HepG2 (cell line): ENCODE data around the gene SPIRE1. TPM values are rescaled to one million over a fixed set of nuclear protein-coding genes. Genes with fewer than 3 reads are reported as not detected.

Experiments used
- ATAC-seq: fragments of 200-7000 bp; cut with Tn5 transposase; 3 replicates; pipeline ENCODE4 v1.9.1; 2020; ENCODE audit warnings: mild to moderate bottlenecking, moderate library complexity
- BruUV-seq: library from RNA; stranded (reverse); fragments of 400-500 nt; replicated peaks from 2 replicates; lab custom pipeline; 2021; lab: Mats Ljungman, UMichigan
- CTCF ChIA-PET: fragments of 300-600 bp; formaldehyde crosslinking; extraction: SDS; loops from one replicate; lab custom pipeline; 2021; ENCODE audit warnings: low total read pairs, inconsistent platforms, low intra/inter-chr PET ratio; lab: Yijun Ruan, JAX
- POLR2A ChIA-PET: fragments of 350-600 bp; sonication (Branson Sonifier 250); formaldehyde crosslinking; loops from one replicate; lab custom pipeline; 2020; ENCODE audit warnings: antibody characterized with exemption, inconsistent platforms; lab: Yijun Ruan, JAX
- DNase-seq: peaks from one replicate; pipeline ENCODE4 v3.0.0-alpha.2; 2015; ENCODE audit warnings: low spot score
- FAIRE-seq: peaks from 3 replicates; lab custom pipeline; 2011; peaks lifted over from hg19 to GRCh38; lab: Jason Lieb, UNC
- H2AFZ ChIP-seq: one replicate; pipeline ENCODE4 v1.6.1; 2011; ENCODE audit warnings: low read length, inconsistent platforms
- H3K27ac ChIP-seq: fragments of 300-600 bp; 3 replicates; pipeline ENCODE4 v1.8.0; 2011; ENCODE audit warnings: mixed run types, mild to moderate bottlenecking, mixed read lengths, low read length, inconsistent platforms; ENCODE audit not compliant: insufficient read depth; ENCODE audit errors: extremely low read length
- H3K27me3 ChIP-seq, 2 experiments: fragments of 200-600 bp in 1 of 2; 2 replicates in 1 of 2; 3 replicates in 1 of 2; pipeline versions ENCODE4 v1.6.0 to v1.8.0; 2011; ENCODE audit warnings: low read length in 2 of 2, mild to moderate bottlenecking in 2 of 2, moderate library complexity in 2 of 2, inconsistent platforms in 1 of 2; ENCODE audit not compliant: insufficient read depth in 2 of 2, control insufficient read depth in 1 of 2
- H3K36me3 ChIP-seq, 2 experiments: fragments of 200-600 bp in 1 of 2; replicated peaks in 1 of 2; 2 replicates in 1 of 2; 3 replicates in 1 of 2; pipeline versions ENCODE4 v1.5.1 to v1.8.0; 2011; ENCODE audit warnings: low read length in 2 of 2, inconsistent platforms in 1 of 2; ENCODE audit not compliant: insufficient read depth in 2 of 2, control insufficient read depth in 1 of 2
- H3K4me1 ChIP-seq: 2 replicates; pipeline ENCODE4 v1.5.1; 2012; ENCODE audit warnings: low read length, inconsistent platforms; ENCODE audit not compliant: insufficient read depth
- H3K4me2 ChIP-seq: 2 replicates; pipeline ENCODE4 v1.6.0; 2011; ENCODE audit warnings: low read depth, low read length, inconsistent platforms
- H3K4me3 ChIP-seq, 3 experiments: fragments of 200-600 bp in 1 of 3; sonication (generic), shearing (Covaris generic) in 1 of 3; replicated peaks in 1 of 3; 2 replicates each; pipeline ENCODE4 v1.5.1; 2011 to 2016; ENCODE audit warnings: low read length in 3 of 3, inconsistent platforms in 2 of 3, low read depth in 2 of 3, mild to moderate bottlenecking in 2 of 3, control low read depth in 1 of 3, mixed read lengths in 1 of 3; ENCODE audit not compliant: insufficient read depth in 1 of 3
- H3K79me2 ChIP-seq: one replicate; pipeline ENCODE4 v1.6.1; 2011; ENCODE audit warnings: low read length, inconsistent platforms; ENCODE audit not compliant: insufficient read depth
- H3K9ac ChIP-seq: 2 replicates; pipeline ENCODE4 v1.6.0; 2011; ENCODE audit warnings: mild to moderate bottlenecking, low read depth, low read length, inconsistent platforms; ENCODE audit not compliant: insufficient read depth
- H3K9me3 ChIP-seq: 2 replicates; pipeline ENCODE4 v1.5.1; 2012; ENCODE audit warnings: mild to moderate bottlenecking, low read length
- H4K20me1 ChIP-seq: 2 replicates; pipeline ENCODE4 v1.6.0; 2011; ENCODE audit warnings: inconsistent platforms, mild to moderate bottlenecking, low read length, moderate library complexity; ENCODE audit not compliant: insufficient read depth
- ADNP ChIP-seq: sonication (generic); formaldehyde crosslinking; IDR thresholded peaks from 2 replicates; pipeline ENCODE4 v1.4.0; 2020; ENCODE audit warnings: missing genetic modification reagents
- E2F2 ChIP-seq: sonication (generic); formaldehyde crosslinking; IDR thresholded peaks from 2 replicates; pipeline ENCODE4 v1.4.0; 2020; ENCODE audit warnings: missing genetic modification reagents, borderline replicate concordance
- HDAC2 ChIP-seq: sonication (generic); formaldehyde crosslinking; IDR thresholded peaks from 2 replicates; pipeline ENCODE4 v1.4.0; 2020; ENCODE audit warnings: missing genetic modification reagents
- HIC2 ChIP-seq: sonication (generic); formaldehyde crosslinking; IDR thresholded peaks from 2 replicates; pipeline ENCODE4 v1.9.0; 2022; ENCODE audit warnings: low read depth, missing genetic modification reagents
- MED8 ChIP-seq: sonication (generic); formaldehyde crosslinking; IDR thresholded peaks from 2 replicates; pipeline ENCODE4 v1.8.1; 2023; ENCODE audit warnings: mild to moderate bottlenecking, missing genetic modification reagents; ENCODE audit not compliant: insufficient replicate concordance
- MLX ChIP-seq: IDR thresholded peaks from 2 replicates; pipeline ENCODE4 v1.6.1; 2016
- NR2F1 ChIP-seq, 2 experiments: fragments of 450-650 bp in 1 of 2; formaldehyde crosslinking in 1 of 2; IDR thresholded peaks; 2 replicates each; pipeline versions ENCODE4 v1.5.0 to v1.6.1; 2016 to 2020; ENCODE audit warnings: mild to moderate bottlenecking in 1 of 2, missing compliant biosample characterization in 1 of 2, missing genetic modification reagents in 1 of 2, moderate library complexity in 1 of 2
- TARDBP ChIP-seq: sonication (generic); formaldehyde crosslinking; IDR thresholded peaks from 2 replicates; pipeline ENCODE4 v1.8.0; 2022; ENCODE audit warnings: mild to moderate bottlenecking, missing genetic modification reagents
- ZBTB38 ChIP-seq: sonication (generic); formaldehyde crosslinking; IDR thresholded peaks from 2 replicates; pipeline ENCODE4 v1.5.1; 2020; ENCODE audit warnings: mild to moderate bottlenecking, missing genetic modification reagents
- WGBS: methylation state at CpG from one replicate; pipeline ENCODE4 v1.1.6; 2017; ENCODE audit warnings: low lambda C conversion rate; 5-methylcytosine and 5-hydroxymethylcytosine counted together
- in situ Hi-C: cut with HindIII; loops from 2 replicates; pipeline ENCODE4 v1.10.0; 2017; ENCODE audit warnings: low pct_unique_long_range_greater_than_20kb; ENCODE audit not compliant: extremely low pct_ligation_motif_present
- intact Hi-C: fragments of 100-400 bp; cut with micrococcal nuclease; formaldehyde crosslinking; loops from one replicate; pipeline ENCODE4 v1.10.0; 2022; ENCODE audit not compliant: unreplicated experiment
- polyA plus RNA-seq, 8 experiments: library from polyadenylated mRNA; depleted of rRNA in 3 of 8; stranded (reverse) in 7 of 8; unstranded in 1 of 8; fragments of >200 nt; fragmentation: Illumina TruSeq in 4 of 8; extraction: Trizol in 4 of 8; gene quantifications; 2 replicates each; pipeline versions ENCODE4 v1.2.1 to v1.2.3, GENCODE V29; 2011 to 2016; ENCODE audit warnings: low read depth in 4 of 8, missing spikeins in 1 of 8, mixed read lengths in 1 of 8; ENCODE audit not compliant: insufficient read depth in 1 of 8
- total RNA-seq, 5 experiments: library from RNA; depleted of rRNA; stranded (reverse); fragments of >200 nt; fragmentation: Illumina TruSeq; extraction: Trizol; gene quantifications; 2 replicates each; pipeline ENCODE4 v1.2.3, GENCODE V29; 2016; ENCODE audit warnings: low read depth in 1 of 5

Gene SPIRE1
- total and polyA plus RNA-seq, 2 of the 13 experiments (the other 11 are each of a cell fraction or from before 2014, with no cell fraction given) = 9.9 to 21.3 TPM

- no peak for TF ChIP-seq E2F2 (CRISPR knock-in tag)
- TF ChIP-seq, all 625 proteins: peak for 0
Observed at GRCh38 chr18:12651651-12652050, 6.3 kb downstream of the SPIRE1 start (continued).

DNA sequence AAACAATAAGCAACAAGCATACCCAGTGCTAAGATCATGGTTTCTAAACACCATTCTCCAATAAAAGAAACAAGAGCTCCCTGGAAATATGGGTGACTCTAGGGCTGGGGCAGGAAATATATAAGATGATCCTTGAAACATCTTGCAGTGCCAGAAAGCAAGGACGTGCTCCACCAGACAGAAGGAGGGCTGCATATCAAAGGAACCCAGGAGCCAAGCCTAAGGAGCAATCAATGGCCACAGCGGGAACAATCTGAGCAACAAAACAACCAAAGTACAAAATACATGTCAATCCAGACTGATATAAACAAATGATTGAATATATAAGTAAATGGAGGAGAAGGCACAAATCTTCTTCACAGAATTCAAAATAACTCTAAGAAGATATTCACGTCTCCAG is 10.1 kb downstream of the SPIRE1 start:
- no peak overlapping the region for H3K9ac ChIP-seq
- TF ChIP-seq HIC2 (no peak), MLX (no peak), MED8 (CRISPR knock-in tag) (no peak), ZBTB38 (CRISPR knock-in tag) (no peak), TARDBP (CRISPR knock-in tag) (no peak), ADNP (CRISPR knock-in tag) (no peak), NR2F1 (CRISPR knock-in tag; IDR thresholded peaks at IDR 0.05) (no peak), HDAC2 (CRISPR knock-in tag) (no peak)
- H3K27me3 ChIP-seq = no peaks in the 10 kb centered on the region
- no peaks in the 10 kb centered on the region for H3K9me3 ChIP-seq
- in situ Hi-C loops (no loop called here), intact Hi-C loops (no loop called here)
- peaks cover 25% of the 10 kb centered on the region for H3K4me1 ChIP-seq
- POLR2A ChIA-PET = no interaction called here
- CTCF ChIA-PET = no interaction called here
- no peak overlapping the region for H3K4me2 ChIP-seq
- FAIRE-seq = no peak
- no TSS peak for BruUV-seq
- H3K79me2 ChIP-seq = peaks cover 23% of the 10 kb centered on the region
- 97% methylated on average over 3 of the region's 3 CpGs for WGBS
- no peak overlapping the region for H3K27ac ChIP-seq
- ATAC-seq = no peak
- H4K20me1 ChIP-seq = no peaks in the 10 kb centered on the region
- H3K36me3 ChIP-seq = peaks cover 1 to 8% of the 10 kb centered on the region in 2 experiments; a peak in 1 of 5 replicates
- H3K4me3 ChIP-seq = no peak overlapping the region
- no peak for DNase-seq
- no peak overlapping the region for H2AFZ ChIP-seq
